Testis (tissue), 3 donors: Measurements from ENCODE around the gene ZNF443. TPM values are rescaled to one million over a fixed set of nuclear protein-coding genes. Genes with fewer than 3 reads are reported as not detected.
"Not testable (repeated sequence)": the region's sequence is repeated elsewhere in the genome, so short reads cannot be mapped to it uniquely, and the experiment has no call there.

Experiments
- DNase-seq: peaks from one replicate; pipeline ENCODE4 v3.0.0-alpha.2; 2019
- H3K27ac ChIP-seq, 2 donors: fragments of 200-600 bp; sonication (generic); one replicate each; pipeline ENCODE4 v1.5.1; 2019
- H3K27me3 ChIP-seq: fragments of 200-600 bp; sonication (generic); one replicate; pipeline ENCODE4 v1.5.1; 2019
- H3K36me3 ChIP-seq: fragments of 200-600 bp; sonication (generic); one replicate; pipeline ENCODE4 v1.5.1; 2017; ENCODE audit warnings: low read depth; ENCODE audit errors: missing control alignments
- H3K4me1 ChIP-seq: fragments of 200-600 bp; sonication (generic); one replicate; pipeline ENCODE4 v1.5.1; 2019
- H3K4me3 ChIP-seq, 2 donors: fragments of 200-600 bp; sonication (generic); one replicate each; pipeline ENCODE4 v1.5.1; 2017 to 2019
- H3K9me3 ChIP-seq: fragments of 200-600 bp; sonication (generic); one replicate; pipeline ENCODE4 v1.5.1; 2017
- CTCF ChIP-seq, 3 experiments: fragments of 450-650 bp in 2 of 3; fragments of 200-600 bp in 1 of 3; sonication (generic) in 1 of 3; IDR thresholded peaks; one replicate each; pipeline ENCODE4 v1.5.1; 2016 to 2019; ENCODE audit warnings: antibody characterized with exemption in 3 of 3, mild to moderate bottlenecking in 2 of 3, moderate library complexity in 1 of 3
- POLR2A ChIP-seq: fragments of 450-650 bp; IDR thresholded peaks from one replicate; pipeline ENCODE4 v1.6.1; 2017; ENCODE audit warnings: antibody characterized with exemption, mild to moderate bottlenecking, moderate library complexity
- WGBS, 2 donors: methylation state at CpG; one replicate each; pipeline ENCODE4 v1.1.5; 2018; 5-methylcytosine and 5-hydroxymethylcytosine counted together
- intact Hi-C: fragments of 100-400 bp; cut with DNase I; formaldehyde crosslinking; loops from one replicate; pipeline ENCODE4 v1.15.1; 2023; ENCODE audit warnings: low total_unique reads
- polyA plus RNA-seq: library from polyadenylated mRNA; stranded (reverse); fragments of 350-450 nt; fragmentation: Illumina TruSeq; extraction: RNeasy Lipid Tissue Mini Kit (QIAGEN cat#74804); gene quantifications from one replicate; pipeline ENCODE4 v1.2.3, GENCODE V29; 2014; ENCODE audit warnings: low read depth, low replicate concordance; ENCODE audit not compliant: insufficient read depth
- total RNA-seq, 2 donors: library from RNA; depleted of rRNA; stranded (reverse); fragments of >200 nt; gene quantifications; one replicate each; pipeline ENCODE4 v1.2.3, GENCODE V29; 2016

Gene ZNF443
- total and polyA plus RNA-seq, 3 donors from 2014 or later = 2.2 to 5.0 (median 4.1) TPM

- H3K36me3 ChIP-seq = no peaks in the 10 kb centered on the region
- TF ChIP-seq POLR2A = no peak
- no peak for TF ChIP-seq CTCF (IDR thresholded peaks at IDR 0.05)
- intact Hi-C loops = no loop called here
These were observed 28.9 kb downstream of the ZNF443 start for GRCh38 chr19:12411893-12412292.

GRCh38 chr19:12400633-12401502, 40.0 kb downstream of the ZNF443 start, which contains the start of gene ZNF799:
ZNF799 (minus strand) TSS chr19:12401271; CDS start chr19:12401070, 201 bp downstream.
- H3K4me1 ChIP-seq = no peaks in the 10 kb centered on the region
- H3K36me3 ChIP-seq = no peaks in the 10 kb centered on the region
- no peaks in the 10 kb centered on the region for H3K9me3 ChIP-seq
- TF ChIP-seq CTCF (IDR thresholded peaks at IDR 0.05) (peak in 1 of 3 experiments; percentile 19), POLR2A (peak; percentile 52)
- peak within 1 kb of the TSS; percentile 47 to 56 for H3K27ac ChIP-seq
- peak within 1 kb of the TSS; percentile 69 to 82 for H3K4me3 ChIP-seq
- H3K27me3 ChIP-seq = no peaks in the 10 kb centered on the region
- WGBS, 2 donors = 0 to 1% methylated on average over 11 to 49 of the region's 71 CpGs
- peak; percentile 100 for DNase-seq
- intact Hi-C loops = no loop called here

More at GRCh38 chr19:12411893-12412292, 28.9 kb downstream of the ZNF443 start:
- no peaks in the 10 kb centered on the region for H3K4me1 ChIP-seq
- 92 to 100% methylated on average over 2 of the region's 2 CpGs for WGBS, 2 donors
- no peak for DNase-seq
- H3K9me3 ChIP-seq = no peaks in the 10 kb centered on the region
- no peak overlapping the region for H3K4me3 ChIP-seq
- H3K27me3 ChIP-seq = no peaks in the 10 kb centered on the region
- no peak overlapping the region for H3K27ac ChIP-seq

GRCh38 chr19:12399901-12400632, 40.8 kb downstream of the ZNF443 start:
- H3K9me3 ChIP-seq, intact Hi-C loops, H3K27me3 ChIP-seq, H3K4me1 ChIP-seq, H3K36me3 ChIP-seq: not testable (repeated sequence)
- Histone ChIP-seq H3K4me3 (peak overlapping the region; percentile 69 to 82), H3K27ac (peak overlapping the region; percentile 47 to 56)
- 4 to 8% methylated on average over 10 to 23 of the region's 23 CpGs for WGBS, 2 donors
- DNase-seq = peak; percentile 22

- DNase-seq, H3K27ac ChIP-seq, H3K4me3 ChIP-seq, H3K27me3 ChIP-seq, H3K9me3 ChIP-seq, intact Hi-C loops, H3K36me3 ChIP-seq, H3K4me1 ChIP-seq: not testable (repeated sequence)
- WGBS, 2 donors = 96 to 98% methylated on average over 6 of the region's 6 CpGs
These were observed 49.7 kb downstream of the ZNF443 start for GRCh38 chr19:12391148-12391547.

GRCh38 chr19:12386365-12386764, 54.5 kb downstream of the ZNF443 start:
- H3K4me3 ChIP-seq, DNase-seq, H3K4me1 ChIP-seq, H3K36me3 ChIP-seq, H3K27me3 ChIP-seq, intact Hi-C loops, H3K27ac ChIP-seq, H3K9me3 ChIP-seq: not testable (repeated sequence)
- 88 to 92% methylated on average over 2 of the region's 2 CpGs for WGBS, 2 donors

GRCh38 chr19:12380444-12380737, 60.4 kb downstream of the ZNF443 start:
- Histone ChIP-seq H3K4me1 (no peaks in the 10 kb centered on the region), H3K36me3 (no peaks in the 10 kb centered on the region), H3K27ac (no peak overlapping the region), H3K4me3 (no peak overlapping the region), H3K9me3 (no peaks in the 10 kb centered on the region), H3K27me3 (no peaks in the 10 kb centered on the region)
- WGBS, 2 donors = 86 to 94% methylated on average over 2 of the region's 2 CpGs
- TF ChIP-seq POLR2A (no peak), CTCF (IDR thresholded peaks at IDR 0.05) (no peak)
- intact Hi-C loops = no loop called here
- DNase-seq = no peak
